H1 (cell line): Measurements from ENCODE around the gene TPM1. TPM values are rescaled to one million over a fixed set of nuclear protein-coding genes. Genes with fewer than 3 reads are reported as not detected.

Source experiments
- EGR1 ChIP-seq: IDR thresholded peaks from 2 replicates; pipeline ENCODE4 v1.6.1; 2011; ENCODE audit warnings: low read depth, low read length, borderline replicate concordance
- YY1 ChIP-seq: IDR thresholded peaks from 2 replicates; pipeline ENCODE4 v1.6.1; 2011; ENCODE audit warnings: low read depth, mild to moderate bottlenecking, low read length
- polyA plus RNA-seq, 7 experiments: library from polyadenylated mRNA; depleted of rRNA in 3 of 7; stranded (reverse) in 5 of 7; unstranded in 2 of 7; fragments of >200 nt in 5 of 7; fragments of 200-250 nt in 2 of 7; gene quantifications; 1 replicate in 5 of 7; 2 replicates in 1 of 7; 4 replicates in 1 of 7; pipeline versions ENCODE4 v1.2.1 to v1.2.3, GENCODE V29; 2011 to 2013; ENCODE audit warnings: missing spikeins in 2 of 7, mixed read lengths in 2 of 7
- total RNA-seq: library from RNA; stranded (reverse); fragmentation: NEBNext Ultra II Directional; extraction: Animal tissue kit (Norgen Biotek cat#: 25700); gene quantifications from 2 replicates; pipeline ENCODE4 v1.2.1, GENCODE V29; 2021

The TPM1 gene
- total and polyA plus RNA-seq, 2 of the 8 experiments (the other 6 are each of a cell fraction or from before 2014, with no cell fraction given) = 258 to 579 TPM

- TF ChIP-seq EGR1 = no peak
- TF ChIP-seq YY1 = no peak
These were observed 15.2 kb downstream of the TPM1 start (continued) for GRCh38 chr15:63057468-63058345.
